GM12892 (cell line): ENCODE data around the gene VWA8.

Source experiments
- POLR2A ChIP-seq: IDR thresholded peaks from 2 replicates; pipeline ENCODE4 v1.6.1; 2011; ENCODE audit warnings: low read depth, low read length, control low read depth
- POLR2AphosphoS5 ChIP-seq: IDR thresholded peaks from 2 replicates; pipeline ENCODE4 v1.6.1; 2011; ENCODE audit warnings: low read depth, low read length, control low read depth

GRCh38 chr13:41668130-41668757 lies 292.7 kb downstream of the VWA8 start:
- TF ChIP-seq POLR2A = no peak
- TF ChIP-seq POLR2AphosphoS5 = no peak
